DMS153 treated with DMSO at 0.1 percent for 48 hours (cell line): ENCODE data around the gene ZNF670.

Source experiments
- DNase-seq: peaks from one replicate; lab custom pipeline; 2025; ENCODE audit not compliant: unreplicated experiment; lab: John Stamatoyannopoulos, UW

ZNF670 gene

GRCh38 chr1:247104965-247105364, 26.4 kb upstream of the ZNF670 start:
- DNase-seq = no peak

- DNase-seq = peak; percentile 98
These were observed 25.4 kb upstream of the ZNF670 start, which contains the start of gene ZNF669 for GRCh38 chr1:247103859-247104591. Gene ZNF669, minus strand, starts transcription at chr1:247104356. Its CDS starts 157 bp downstream, at chr1:247104199.

GRCh38 chr1:247102381-247102780, 23.8 kb upstream of the ZNF670 start:
- DNase-seq = no peak

GRCh38 chr1:247100676-247101279, 22.2 kb upstream of the ZNF670 start:
- DNase-seq = no peak

GRCh38 chr1:247096958-247097357, 18.3 kb upstream of the ZNF670 start:
- DNase-seq = no peak

- no peak for DNase-seq
These were observed 17.9 kb upstream of the ZNF670 start for GRCh38 chr1:247096544-247096943.

- DNase-seq = no peak
These were observed 17.5 kb upstream of the ZNF670 start for GRCh38 chr1:247096112-247096511.

GRCh38 chr1:247090455-247090854, 11.8 kb upstream of the ZNF670 start:
- DNase-seq = no peak

GRCh38 chr1:247089616-247090375, 11.2 kb upstream of the ZNF670 start:
- no peak for DNase-seq

- DNase-seq = no peak
These were observed 10.4 kb upstream of the ZNF670 start for GRCh38 chr1:247088967-247089366.

- no peak for DNase-seq
These were observed 8.6 kb upstream of the ZNF670 start for GRCh38 chr1:247087256-247087655.

- no peak for DNase-seq
These were observed 6.7 kb upstream of the ZNF670 start for GRCh38 chr1:247085310-247085709.

- DNase-seq = no peak
These were observed 6.2 kb upstream of the ZNF670 start for GRCh38 chr1:247084771-247085170.

- DNase-seq = no peak
These were observed 697 bp upstream of the ZNF670 start for GRCh38 chr1:247079141-247079874.

GRCh38 chr1:247077876-247078257, 744 bp downstream of the ZNF670 start:
- DNase-seq = no peak

- DNase-seq = no peak
These were observed 1.4 kb downstream of the ZNF670 start for GRCh38 chr1:247077213-247077612.

- no peak for DNase-seq
These were observed 8.0 kb downstream of the ZNF670 start for GRCh38 chr1:247070645-247071044.

GRCh38 chr1:247064304-247064703, 14.3 kb downstream of the ZNF670 start:
- DNase-seq = no peak

GRCh38 chr1:247060771-247061170, 17.8 kb downstream of the ZNF670 start:
- no peak for DNase-seq

- DNase-seq = no peak
These were observed 22.5 kb downstream of the ZNF670 start for GRCh38 chr1:247056071-247056470.

- DNase-seq = no peak
These were observed 23.6 kb downstream of the ZNF670 start for GRCh38 chr1:247054992-247055415.
